Stimulated activated memory B cell treated with anti-CD40 and anti-IgM and Interleukin-4, amounts not matched to agents 10 μg/mL and 1 μg/mL and 100 μg/mL, for 72 hours (primary cell): Measurements from ENCODE around the gene PAPLN.

Experiments
- ATAC-seq: fragments of 150-1000 bp; cut with Tn5 transposase; 2 replicates; pipeline ENCODE4 v1.10.0; 2021
- H3K27ac Mint-ChIP-seq: one replicate; pipeline ENCODE4 v1.8.0; 2022; ENCODE audit warnings: mild to moderate bottlenecking, mixed read lengths
- H3K27me3 Mint-ChIP-seq: one replicate; pipeline ENCODE4 v1.8.0; 2022; ENCODE audit warnings: mixed read lengths
- H3K36me3 Mint-ChIP-seq: one replicate; pipeline ENCODE4 v1.8.0; 2022; ENCODE audit warnings: mixed read lengths
- H3K4me1 Mint-ChIP-seq: one replicate; pipeline ENCODE4 v1.8.0; 2022; ENCODE audit warnings: mixed read lengths
- H3K4me3 Mint-ChIP-seq: one replicate; pipeline ENCODE4 v1.8.0; 2022; ENCODE audit warnings: mild to moderate bottlenecking, moderate library complexity, mixed read lengths
- H3K9me3 Mint-ChIP-seq: one replicate; pipeline ENCODE4 v1.8.0; 2022; ENCODE audit warnings: mixed read lengths

The PAPLN gene

GRCh38 chr14:73261075-73261474 is 23.8 kb downstream of the PAPLN start:
- H3K4me1 Mint-ChIP-seq: no peaks in the 10 kb centered on the region
- H3K36me3 Mint-ChIP-seq: no peaks in the 10 kb centered on the region
- H3K4me3 Mint-ChIP-seq: no peak overlapping the region
- H3K27ac Mint-ChIP-seq: no peak overlapping the region
- no peaks in the 10 kb centered on the region for H3K9me3 Mint-ChIP-seq
- peaks cover 37% of the 10 kb centered on the region for H3K27me3 Mint-ChIP-seq
- no peak for ATAC-seq

GRCh38 chr14:73261520-73262426 is 24.5 kb downstream of the PAPLN start:
- peaks cover 37% of the 10 kb centered on the region for H3K27me3 Mint-ChIP-seq
- no peak for ATAC-seq
- H3K4me1 Mint-ChIP-seq: no peaks in the 10 kb centered on the region
- no peak overlapping the region for H3K27ac Mint-ChIP-seq
- no peaks in the 10 kb centered on the region for H3K36me3 Mint-ChIP-seq
- H3K4me3 Mint-ChIP-seq: no peak overlapping the region
- H3K9me3 Mint-ChIP-seq: no peaks in the 10 kb centered on the region

- no peak for ATAC-seq
- Mint-ChIP-seq H3K4me1 (no peaks in the 10 kb centered on the region), H3K9me3 (no peaks in the 10 kb centered on the region), H3K27me3 (peaks cover 37% of the 10 kb centered on the region), H3K4me3 (no peak overlapping the region), H3K36me3 (no peaks in the 10 kb centered on the region), H3K27ac (no peak overlapping the region)
These were observed 25.3 kb downstream of the PAPLN start for GRCh38 chr14:73262427-73263183.

- no peaks in the 10 kb centered on the region for H3K36me3 Mint-ChIP-seq
- peaks cover 37% of the 10 kb centered on the region for H3K27me3 Mint-ChIP-seq
- H3K4me3 Mint-ChIP-seq: no peak overlapping the region
- H3K4me1 Mint-ChIP-seq: no peaks in the 10 kb centered on the region
- no peaks in the 10 kb centered on the region for H3K9me3 Mint-ChIP-seq
- no peak for ATAC-seq
- H3K27ac Mint-ChIP-seq: no peak overlapping the region
These were observed 26.3 kb downstream of the PAPLN start for GRCh38 chr14:73263606-73264005.

DNA sequence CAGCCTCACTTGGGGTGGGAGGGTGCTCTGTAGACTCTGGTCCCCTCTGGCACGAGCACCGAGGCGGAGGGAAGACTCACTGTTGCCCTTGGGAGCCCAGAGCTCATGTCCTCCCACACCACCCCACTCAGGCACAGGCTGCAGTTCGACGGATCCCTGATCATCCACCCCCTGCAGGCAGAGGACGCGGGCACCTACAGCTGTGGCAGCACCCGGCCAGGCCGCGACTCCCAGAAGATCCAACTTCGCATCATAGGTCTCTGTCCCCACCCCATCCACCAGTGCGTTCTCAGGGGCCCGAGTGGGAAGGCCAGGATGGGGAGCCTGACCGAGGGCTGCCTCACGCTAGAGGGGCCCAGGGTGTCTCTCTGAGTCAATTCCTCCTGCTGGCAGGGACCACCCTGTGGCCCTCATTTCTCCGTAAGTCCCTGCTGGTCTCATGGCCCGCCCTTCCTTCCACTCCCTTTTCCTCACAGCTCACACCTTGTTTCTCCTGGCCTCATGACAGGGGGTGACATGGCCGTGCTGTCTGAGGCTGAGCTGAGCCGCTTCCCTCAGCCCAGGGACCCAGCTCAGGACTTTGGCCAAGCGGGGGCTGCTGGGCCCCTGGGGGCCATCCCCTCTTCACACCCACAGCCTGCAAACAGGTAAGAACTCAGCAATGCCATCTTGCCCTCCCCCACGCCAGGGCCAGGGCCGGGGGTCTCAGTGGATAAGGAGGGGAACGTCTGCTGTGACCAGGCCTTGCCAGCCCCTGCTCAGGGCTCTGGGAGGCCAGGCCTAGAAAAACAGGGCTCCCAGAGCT is 27.0 kb downstream of the PAPLN start:
- peaks cover 3% of the 10 kb centered on the region for H3K4me1 Mint-ChIP-seq
- H3K9me3 Mint-ChIP-seq: no peaks in the 10 kb centered on the region
- H3K4me3 Mint-ChIP-seq: no peak overlapping the region
- no peaks in the 10 kb centered on the region for H3K36me3 Mint-ChIP-seq
- no peak overlapping the region for H3K27ac Mint-ChIP-seq
- peaks cover 37% of the 10 kb centered on the region for H3K27me3 Mint-ChIP-seq
- peak; percentile 1 for ATAC-seq

DNA sequence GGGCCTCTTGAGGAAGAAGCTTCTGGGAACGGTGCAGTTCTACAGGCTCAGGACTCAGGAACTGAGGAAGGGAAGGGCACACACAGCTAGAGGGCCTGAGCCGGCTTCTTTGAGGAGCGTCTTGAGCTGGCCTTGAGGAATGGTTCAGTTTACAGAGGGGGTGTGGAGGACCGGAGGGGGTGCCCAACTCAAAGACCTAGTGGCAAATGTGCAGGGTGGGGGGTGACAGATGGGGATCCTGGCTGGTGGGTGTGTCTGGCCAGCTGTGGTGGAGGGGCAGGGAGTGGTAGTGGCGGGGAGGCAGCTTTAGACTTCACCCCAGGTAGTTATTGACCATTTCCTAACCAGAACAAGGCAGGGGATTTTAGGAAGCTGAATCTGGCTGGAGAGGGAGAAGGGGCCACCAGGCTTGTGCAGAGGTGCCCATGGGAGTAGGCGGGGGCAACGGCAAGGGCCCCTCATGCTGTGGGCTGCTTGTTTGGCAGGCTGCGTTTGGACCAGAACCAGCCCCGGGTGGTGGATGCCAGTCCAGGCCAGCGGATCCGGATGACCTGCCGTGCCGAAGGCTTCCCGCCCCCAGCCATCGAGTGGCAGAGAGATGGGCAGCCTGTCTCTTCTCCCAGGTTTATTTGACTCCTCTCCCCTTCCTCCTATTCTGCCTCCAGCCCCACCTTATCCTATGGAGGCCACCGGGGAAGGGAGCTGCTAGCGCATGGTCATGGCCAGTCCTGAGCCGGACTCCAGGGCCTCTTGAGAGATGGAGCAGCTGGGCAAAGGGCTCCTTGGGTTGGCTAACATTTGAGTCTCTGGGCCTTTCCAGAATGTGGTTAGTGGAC is 27.8 kb downstream of the PAPLN start:
- no peak overlapping the region for H3K27ac Mint-ChIP-seq
- no peak overlapping the region for H3K4me3 Mint-ChIP-seq
- H3K9me3 Mint-ChIP-seq: no peaks in the 10 kb centered on the region
- no peak for ATAC-seq
- no peaks in the 10 kb centered on the region for H3K36me3 Mint-ChIP-seq
- peaks cover 37% of the 10 kb centered on the region for H3K27me3 Mint-ChIP-seq
- peaks cover 12% of the 10 kb centered on the region for H3K4me1 Mint-ChIP-seq

- Mint-ChIP-seq H3K4me1 (peaks cover 17% of the 10 kb centered on the region), H3K27me3 (peaks cover 37% of the 10 kb centered on the region), H3K4me3 (no peak overlapping the region), H3K9me3 (no peaks in the 10 kb centered on the region), H3K27ac (no peak overlapping the region), H3K36me3 (no peaks in the 10 kb centered on the region)
- ATAC-seq: no peak
These were observed 28.4 kb downstream of the PAPLN start for GRCh38 chr14:73265721-73266046.

DNA sequence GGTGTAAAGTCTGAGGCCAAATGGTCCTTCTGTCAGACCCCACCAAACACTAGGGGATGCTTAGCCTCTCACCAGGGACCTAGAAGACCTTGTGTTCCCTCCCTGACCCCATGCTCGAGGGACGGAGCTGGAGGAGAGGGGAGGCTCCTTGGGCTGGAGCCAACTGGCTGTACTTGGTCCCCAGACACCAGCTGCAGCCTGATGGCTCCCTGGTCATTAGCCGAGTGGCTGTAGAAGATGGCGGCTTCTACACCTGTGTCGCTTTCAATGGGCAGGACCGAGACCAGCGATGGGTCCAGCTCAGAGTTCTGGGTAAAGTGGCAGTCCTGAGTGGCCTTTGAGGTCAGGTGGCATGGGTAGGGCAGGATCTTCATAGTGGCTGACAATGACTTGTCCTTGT is 29.0 kb downstream of the PAPLN start:
- H3K4me3 Mint-ChIP-seq: no peak overlapping the region
- no peak overlapping the region for H3K27ac Mint-ChIP-seq
- no peak for ATAC-seq
- H3K9me3 Mint-ChIP-seq: no peaks in the 10 kb centered on the region
- H3K4me1 Mint-ChIP-seq: peaks cover 21% of the 10 kb centered on the region
- H3K27me3 Mint-ChIP-seq: peaks cover 31% of the 10 kb centered on the region
- H3K36me3 Mint-ChIP-seq: no peaks in the 10 kb centered on the region

GRCh38 chr14:73267474-73267873 is 30.2 kb downstream of the PAPLN start:
- H3K36me3 Mint-ChIP-seq: no peaks in the 10 kb centered on the region
- no peak overlapping the region for H3K27ac Mint-ChIP-seq
- peaks cover 21% of the 10 kb centered on the region for H3K4me1 Mint-ChIP-seq
- H3K27me3 Mint-ChIP-seq: peaks cover 21% of the 10 kb centered on the region
- no peaks in the 10 kb centered on the region for H3K9me3 Mint-ChIP-seq
- no peak for ATAC-seq
- H3K4me3 Mint-ChIP-seq: no peak overlapping the region

DNA sequence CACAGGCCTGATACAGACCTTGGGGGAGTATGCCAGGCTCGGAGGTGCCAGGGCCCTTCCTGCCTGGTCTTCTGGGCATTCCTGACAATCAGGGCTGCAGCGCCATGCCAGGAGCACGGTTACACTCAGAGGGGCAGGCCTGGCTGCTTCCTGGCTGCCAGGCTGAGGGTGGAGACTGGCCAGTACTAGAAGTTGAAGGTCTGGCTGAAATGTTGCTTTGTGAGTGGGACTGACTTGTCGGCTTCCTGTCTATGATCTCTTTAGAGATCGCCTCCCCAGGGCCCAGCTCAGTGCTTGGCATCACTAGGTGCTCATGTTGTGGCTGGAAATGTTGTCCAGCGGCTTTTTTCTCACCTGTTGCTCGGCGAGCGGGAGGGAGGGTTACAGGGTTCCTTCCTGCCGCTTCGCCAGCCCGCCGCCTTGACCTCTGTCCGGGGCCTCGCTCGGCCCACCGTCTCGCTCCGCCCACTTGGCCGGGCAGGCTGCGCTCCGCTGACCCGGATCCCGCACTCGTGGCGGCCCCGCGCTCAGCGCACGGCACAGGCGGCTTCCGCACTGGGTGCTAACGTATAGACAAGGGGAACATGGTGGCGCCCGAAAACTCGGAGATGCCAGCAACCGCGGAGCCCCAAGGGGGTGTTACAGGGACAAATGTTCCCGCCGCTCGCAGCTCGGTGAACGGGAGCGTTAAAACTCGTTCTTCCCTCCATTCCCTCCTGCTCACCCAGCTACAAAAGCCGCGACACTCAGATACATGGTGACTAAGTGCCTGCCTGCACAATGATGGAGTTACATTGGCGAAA is 32.6 kb downstream of the PAPLN start:
- Mint-ChIP-seq H3K4me1 (peaks cover 27% of the 10 kb centered on the region), H3K27ac (peak overlapping the region; percentile 72), H3K36me3 (no peaks in the 10 kb centered on the region), H3K9me3 (no peaks in the 10 kb centered on the region), H3K4me3 (peak overlapping the region; percentile 74), H3K27me3 (peaks cover 3% of the 10 kb centered on the region)
- ATAC-seq: peak; percentile 86

- H3K27me3 Mint-ChIP-seq: no peaks in the 10 kb centered on the region
- peaks cover 27% of the 10 kb centered on the region for H3K4me1 Mint-ChIP-seq
- H3K36me3 Mint-ChIP-seq: peaks cover 17% of the 10 kb centered on the region
- H3K4me3 Mint-ChIP-seq: no peak overlapping the region
- H3K27ac Mint-ChIP-seq: peak overlapping the region; percentile 72
- no peaks in the 10 kb centered on the region for H3K9me3 Mint-ChIP-seq
- ATAC-seq: no peak
These were observed 35.1 kb downstream of the PAPLN start for GRCh38 chr14:73272393-73272792.

GRCh38 chr14:73273799-73274198 is 36.5 kb downstream of the PAPLN start:
- Mint-ChIP-seq H3K27ac (no peak overlapping the region), H3K36me3 (peaks cover 18% of the 10 kb centered on the region), H3K4me3 (no peak overlapping the region), H3K27me3 (no peaks in the 10 kb centered on the region), H3K4me1 (peaks cover 27% of the 10 kb centered on the region), H3K9me3 (no peaks in the 10 kb centered on the region)
- ATAC-seq: no peak

GRCh38 chr14:73276836-73277235 is 39.5 kb downstream of the PAPLN start:
- no peak overlapping the region for H3K4me3 Mint-ChIP-seq
- peaks cover 7% of the 10 kb centered on the region for H3K4me1 Mint-ChIP-seq
- no peak for ATAC-seq
- H3K36me3 Mint-ChIP-seq: peaks cover 42% of the 10 kb centered on the region
- no peaks in the 10 kb centered on the region for H3K9me3 Mint-ChIP-seq
- H3K27ac Mint-ChIP-seq: no peak overlapping the region
- no peaks in the 10 kb centered on the region for H3K27me3 Mint-ChIP-seq

DNA sequence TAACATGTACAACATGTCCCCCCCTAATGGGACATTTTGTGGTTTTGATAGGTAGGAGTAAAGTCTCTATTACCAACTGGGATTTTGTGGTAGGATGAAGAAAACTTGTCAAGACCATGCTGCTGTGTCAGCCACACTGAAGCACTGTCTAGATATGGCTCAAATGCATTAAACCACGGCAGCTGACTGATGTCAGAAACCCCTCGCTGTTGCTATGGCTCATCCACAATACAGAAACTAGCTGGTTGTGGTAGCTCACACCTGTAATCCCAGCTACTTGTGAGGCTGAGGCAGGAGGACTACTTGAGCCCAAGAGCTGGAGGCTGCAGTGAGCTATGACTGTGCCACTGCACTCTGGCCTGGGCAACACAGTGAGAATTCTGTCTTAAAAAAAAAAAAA is 40.1 kb downstream of the PAPLN start:
- Mint-ChIP-seq H3K9me3 (no peaks in the 10 kb centered on the region), H3K4me3 (no peak overlapping the region), H3K27ac (no peak overlapping the region), H3K36me3 (peaks cover 48% of the 10 kb centered on the region), H3K4me1 (peaks cover 7% of the 10 kb centered on the region), H3K27me3 (no peaks in the 10 kb centered on the region)
- no peak for ATAC-seq
